K562 (cell line): ENCODE results near the gene AURKB. TPM values are rescaled to one million over a fixed set of nuclear protein-coding genes. Genes with fewer than 3 reads are reported as not detected.

Experiments used
- ARHGAP35 ChIP-seq: fragments of 450-650 bp; IDR thresholded peaks from 2 replicates; pipeline ENCODE4 v1.6.1; 2018; ENCODE audit not compliant: partially characterized antibody
- CBFA2T3 ChIP-seq: fragments of 450-650 bp; IDR thresholded peaks from 2 replicates; pipeline ENCODE4 v1.6.1; 2017
- CBX1 ChIP-seq: sonication (generic); IDR thresholded peaks from 2 replicates; pipeline ENCODE4 v1.6.1; 2016; ENCODE audit warnings: antibody characterized with exemption, low read depth, mild to moderate bottlenecking
- CBX2 ChIP-seq: fragments of 200-600 bp; sonication (generic); IDR thresholded peaks from one replicate; pipeline ENCODE4 v1.6.1; 2012; ENCODE audit warnings: mild to moderate bottlenecking, low read length, inconsistent platforms; ENCODE audit not compliant: insufficient read depth, poor library complexity, severe bottlenecking
- CTCF ChIP-seq, 3 experiments: IDR thresholded peaks in 2 of 3; conservative IDR thresholded peaks in 1 of 3; 2 replicates each; pipeline ENCODE4 v1.5.1; 2011 to 2012; ENCODE audit warnings: low read length in 3 of 3, mild to moderate bottlenecking in 3 of 3, control low read depth in 2 of 3, improper control_type of control experiment in 1 of 3, inconsistent platforms in 1 of 3, low read depth in 1 of 3, mixed read lengths in 1 of 3, moderate library complexity in 1 of 3; ENCODE audit not compliant: insufficient read depth in 2 of 3
- ESRRA ChIP-seq: fragments of 450-650 bp; IDR thresholded peaks from 2 replicates; pipeline ENCODE4 v1.6.1; 2014; ENCODE audit warnings: low read depth, mild to moderate bottlenecking, moderate library complexity, borderline replicate concordance
- GTF2F1 ChIP-seq: IDR thresholded peaks from 2 replicates; pipeline ENCODE4 v1.6.1; 2011; ENCODE audit warnings: low read depth, low read length, improper control_type of control experiment
- HDAC8 ChIP-seq: fragments of 450-650 bp; IDR thresholded peaks from 2 replicates; pipeline ENCODE4 v1.6.1; 2016; ENCODE audit warnings: mild to moderate bottlenecking, missing genetic modification characterization, moderate library complexity, missing compliant biosample characterization
- HNRNPK ChIP-seq: fragments of 200-400 bp; formaldehyde crosslinking; IDR thresholded peaks from one replicate; pipeline ENCODE4 v1.6.1; 2018; ENCODE audit warnings: mild to moderate bottlenecking, low read depth, low read length; ENCODE audit not compliant: poor library complexity, severe bottlenecking
- KLF6 ChIP-seq: fragments of 250-450 bp; sonication (Bioruptor Pico); IDR thresholded peaks from 2 replicates; pipeline ENCODE4 v1.4.0; 2020; ENCODE audit warnings: mild to moderate bottlenecking, moderate library complexity, borderline replicate concordance
- REST ChIP-seq, 2 experiments: fragments of 450-650 bp; formaldehyde crosslinking in 1 of 2; IDR thresholded peaks; 2 replicates each; pipeline versions ENCODE4 v1.4.0 to v1.6.1; 2014 to 2020; ENCODE audit warnings: mild to moderate bottlenecking in 2 of 2, borderline replicate concordance in 1 of 2, low read depth in 1 of 2
- SIX5 ChIP-seq, 2 experiments: IDR thresholded peaks; 2 replicates each; pipeline ENCODE4 v1.6.1; 2011; ENCODE audit warnings: low read length in 2 of 2, borderline replicate concordance in 1 of 2, low read depth in 1 of 2, mild to moderate bottlenecking in 1 of 2, moderate library complexity in 1 of 2; ENCODE audit not compliant: insufficient read depth in 1 of 2
- THAP7 ChIP-seq: fragments of 250-450 bp; sonication (Bioruptor Pico); IDR thresholded peaks from 2 replicates; pipeline ENCODE4 v1.5.0; 2021
- TRIM24 ChIP-seq, 2 experiments: fragments of 450-650 bp; IDR thresholded peaks; 2 replicates each; pipeline ENCODE4 v1.6.1; 2016
- ZNF561 ChIP-seq: fragments of 450-650 bp; formaldehyde crosslinking; conservative IDR thresholded peaks from 2 replicates; pipeline ENCODE4 v1.4.0; 2020; ENCODE audit warnings: mild to moderate bottlenecking, moderate library complexity
- ZNF668 ChIP-seq: fragments of 250-450 bp; sonication (Bioruptor Pico); IDR thresholded peaks from 2 replicates; pipeline ENCODE4 v1.8.0; 2022; ENCODE audit warnings: mild to moderate bottlenecking, inconsistent platforms
- polyA plus RNA-seq, 8 experiments: library from polyadenylated mRNA; depleted of rRNA in 4 of 8; stranded (reverse) in 5 of 8; unstranded in 3 of 8; fragments of >200 nt; fragmentation: Nextera tagmentation in 2 of 8; fragmentation: Illumina TruSeq in 1 of 8; extraction: Ambion mirVana in 2 of 8; extraction: Trizol in 1 of 8; gene quantifications; 2 replicates each; pipeline versions ENCODE4 v1.2.1 to v1.2.3, GENCODE V29; 2011 to 2014; ENCODE audit warnings: inconsistent platforms in 1 of 8, missing spikeins in 1 of 8
- total RNA-seq, 7 experiments: library from RNA; depleted of rRNA in 6 of 7; stranded (reverse); fragments of >200 nt in 6 of 7; fragmentation: Illumina TruSeq in 2 of 7; extraction: Trizol in 2 of 7; gene quantifications; 2 replicates each; pipeline versions ENCODE4 v1.2.1 to v1.2.3, GENCODE V29; 2011 to 2021; ENCODE audit warnings: low replicate concordance in 1 of 7

AURKB gene
- total and polyA plus RNA-seq, 9 of the 15 experiments (the other 6 are each of a cell fraction or from before 2014, with no cell fraction given), result 27.2 to 114 (median 74.8) TPM

GRCh38 chr17:8220783-8221662, 10.6 kb upstream of the AURKB start (continued):
- TF ChIP-seq TRIM24 (IDR thresholded peaks at IDR 0.05), result peak in 1 of 2 experiments; percentile 41; a peak in 2 of 4 replicates
- no peak for TF ChIP-seq CBX1
- peak; percentile 77 for TF ChIP-seq ESRRA
- no peak for TF ChIP-seq CBFA2T3
- no peak for TF ChIP-seq HNRNPK
- TF ChIP-seq THAP7, result no peak
- TF ChIP-seq ZNF561 (CRISPR knock-in tag), result no peak
- 0 out of 2 replicates have a peak, but pooled peaks have one; percentile 42 for TF ChIP-seq GTF2F1
- TF ChIP-seq HDAC8 (tag), result no peak
- TF ChIP-seq REST (IDR thresholded peaks at IDR 0.05; ENCODE audit: borderline replicate concordance), result no peak
- TF ChIP-seq REST (CRISPR knock-in tag; IDR thresholded peaks at IDR 0.05; ENCODE audit: low read depth), result no peak
- TF ChIP-seq ARHGAP35, result no peak
- TF ChIP-seq CTCF (IDR thresholded peaks at IDR 0.05 in 2 of 3, conservative IDR thresholded peaks at IDR 0.05 in 1 of 3; ENCODE audit: insufficient read depth in 2 of 3, low read depth in 1 of 3, low read length in 3 of 3), result peak in 2 of 3 experiments; percentile 2 to 12; a peak in 1 of 6 replicates
- TF ChIP-seq CBX2, result no peak
- no peak for TF ChIP-seq SIX5 (IDR thresholded peaks at IDR 0.05; ENCODE audit: borderline replicate concordance in 1 of 2, insufficient read depth in 1 of 2, low read depth in 1 of 2, low read length in 2 of 2)
- no peak for TF ChIP-seq ZNF668 (CRISPR knock-in tag)
- TF ChIP-seq KLF6 (CRISPR knock-in tag), result no peak
